Caki2 (cell line): Measurements from ENCODE around the gene VKORC1. TPM values are rescaled to one million over a fixed set of nuclear protein-coding genes. Genes with fewer than 3 reads are reported as not detected.

ENCODE experiments used
- DNase-seq: peaks from one replicate; pipeline ENCODE4 v3.0.0-alpha.2; 2015; ENCODE audit warnings: low read depth
- in situ Hi-C: cut with HindIII; loops from 2 replicates; pipeline ENCODE4 v1.10.0; 2016; ENCODE audit warnings: low sequenced_read_pairs, low pct_unique_long_range_greater_than_20kb, mixed read lengths
- total RNA-seq: library from RNA; depleted of rRNA; stranded (reverse); fragments of >200 nt; shearing (Covaris generic); gene quantifications from 2 replicates; pipeline ENCODE4 v1.2.3, GENCODE V29; 2014; ENCODE audit warnings: low replicate concordance

The VKORC1 gene
- total RNA-seq, 1 experiment from 2014 or later = 187 TPM

GRCh38 chr16:31077024-31077423, 17.6 kb downstream of the VKORC1 start:
- in situ Hi-C loops = no loop called here
- DNase-seq = no peak

- in situ Hi-C loops = no loop called here
- no peak for DNase-seq
Observed at GRCh38 chr16:31076319-31076718, 18.3 kb downstream of the VKORC1 start.

GRCh38 chr16:31074814-31075183, 19.8 kb downstream of the VKORC1 start:
- DNase-seq = no peak
- in situ Hi-C loops = no loop called here

GRCh38 chr16:31073970-31074813, 20.4 kb downstream of the VKORC1 start, which contains the start of the genes ZNF646 and ZNF668:
TSS of gene ZNF646 (plus strand) at chr16:31074422. CDS start at chr16:31076325, 1,903 bp downstream.
TSS of gene ZNF668 (minus strand) at chr16:31074240. CDS start at chr16:31064459, 9,781 bp downstream.
- peak; percentile 98 for DNase-seq
- in situ Hi-C loops = no loop called here

- peak; percentile 96 for DNase-seq
- in situ Hi-C loops = no loop called here
Observed at GRCh38 chr16:31073142-31073969, 21.2 kb downstream of the VKORC1 start.

GRCh38 chr16:31072540-31073141, 22.0 kb downstream of the VKORC1 start:
- in situ Hi-C loops = no loop called here
- no peak for DNase-seq

- in situ Hi-C loops = no loop called here
- DNase-seq = no peak
Observed at GRCh38 chr16:31071861-31072260, 22.7 kb downstream of the VKORC1 start.

- DNase-seq = no peak
- in situ Hi-C loops = no loop called here
Observed at GRCh38 chr16:31067342-31067741, 27.3 kb downstream of the VKORC1 start.

GRCh38 chr16:31064882-31065461, 29.6 kb downstream of the VKORC1 start:
- in situ Hi-C loops = no loop called here
- peak; percentile 64 for DNase-seq

GRCh38 chr16:31063843-31064611, 30.6 kb downstream of the VKORC1 start:
- in situ Hi-C loops = no loop called here
- DNase-seq = no peak

GRCh38 chr16:31063495-31063842, 31.1 kb downstream of the VKORC1 start:
- DNase-seq = no peak
- in situ Hi-C loops = no loop called here

GRCh38 chr16:31061813-31062440, 32.7 kb downstream of the VKORC1 start:
- in situ Hi-C loops = no loop called here
- no peak for DNase-seq

- DNase-seq = no peak
- in situ Hi-C loops = no loop called here
Observed at GRCh38 chr16:31061126-31061812, 33.3 kb downstream of the VKORC1 start.

GRCh38 chr16:31055613-31056012, 39.0 kb downstream of the VKORC1 start:
- no peak for DNase-seq
- in situ Hi-C loops = no loop called here

- DNase-seq = peak; percentile 95
- in situ Hi-C loops = no loop called here
Observed at GRCh38 chr16:31052114-31052513, 42.5 kb downstream of the VKORC1 start.

- in situ Hi-C loops = no loop called here
- DNase-seq = no peak
Observed at GRCh38 chr16:31050280-31051030, 44.1 kb downstream of the VKORC1 start.
